ENCODE results near the gene CADPS. TPM values are rescaled to one million over a fixed set of nuclear protein-coding genes. Genes with fewer than 3 reads are reported as not detected.

The CADPS gene
- polyA plus RNA-seq, 2 of the 4 experiments (the other 2 are of a cell fraction), result not detected

DNA sequence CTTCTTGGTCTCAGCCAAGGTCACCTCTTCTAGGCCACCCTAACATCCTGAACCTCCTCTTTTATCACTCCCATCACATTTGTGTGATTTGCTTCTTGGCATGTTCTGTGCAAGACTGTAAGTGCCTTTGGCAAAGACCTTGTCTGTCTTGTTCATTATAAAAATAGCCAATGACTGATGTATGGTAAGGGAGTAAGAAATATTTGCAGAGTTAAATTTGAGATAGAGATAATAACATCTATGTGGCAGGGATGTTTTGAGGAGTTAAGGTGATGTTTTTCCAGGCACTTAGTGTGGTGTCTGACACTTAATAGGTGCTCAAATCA, 202.3 kb downstream of the CADPS start (continued):
- TF ChIP-seq, protein P1, sequence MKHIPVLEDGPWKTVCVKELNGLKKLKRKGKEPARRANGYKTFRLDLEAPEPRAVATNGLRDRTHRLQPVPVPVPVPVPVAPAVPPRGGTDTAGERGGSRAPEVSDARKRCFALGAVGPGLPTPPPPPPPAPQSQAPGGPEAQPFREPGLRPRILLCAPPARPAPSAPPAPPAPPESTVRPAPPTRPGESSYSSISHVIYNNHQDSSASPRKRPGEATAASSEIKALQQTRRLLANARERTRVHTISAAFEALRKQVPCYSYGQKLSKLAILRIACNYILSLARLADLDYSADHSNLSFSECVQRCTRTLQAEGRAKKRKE (CRISPR knock-in tag; IDR thresholded peaks at IDR 0.05; ENCODE audit: low read depth), result no peak
- no peak for TF ChIP-seq HOXB5 (CRISPR knock-in tag; IDR thresholded peaks at IDR 0.05)
- no peak for TF ChIP-seq TP53 (CRISPR knock-in tag; IDR thresholded peaks at IDR 0.05)
- no peak for TF ChIP-seq RAD21 (conservative IDR thresholded peaks at IDR 0.05 in 1 of 2, IDR thresholded peaks at IDR 0.05 in 1 of 2)
- no peak for TF ChIP-seq ZNF302 (CRISPR knock-in tag; IDR thresholded peaks at IDR 0.05)

DNA sequence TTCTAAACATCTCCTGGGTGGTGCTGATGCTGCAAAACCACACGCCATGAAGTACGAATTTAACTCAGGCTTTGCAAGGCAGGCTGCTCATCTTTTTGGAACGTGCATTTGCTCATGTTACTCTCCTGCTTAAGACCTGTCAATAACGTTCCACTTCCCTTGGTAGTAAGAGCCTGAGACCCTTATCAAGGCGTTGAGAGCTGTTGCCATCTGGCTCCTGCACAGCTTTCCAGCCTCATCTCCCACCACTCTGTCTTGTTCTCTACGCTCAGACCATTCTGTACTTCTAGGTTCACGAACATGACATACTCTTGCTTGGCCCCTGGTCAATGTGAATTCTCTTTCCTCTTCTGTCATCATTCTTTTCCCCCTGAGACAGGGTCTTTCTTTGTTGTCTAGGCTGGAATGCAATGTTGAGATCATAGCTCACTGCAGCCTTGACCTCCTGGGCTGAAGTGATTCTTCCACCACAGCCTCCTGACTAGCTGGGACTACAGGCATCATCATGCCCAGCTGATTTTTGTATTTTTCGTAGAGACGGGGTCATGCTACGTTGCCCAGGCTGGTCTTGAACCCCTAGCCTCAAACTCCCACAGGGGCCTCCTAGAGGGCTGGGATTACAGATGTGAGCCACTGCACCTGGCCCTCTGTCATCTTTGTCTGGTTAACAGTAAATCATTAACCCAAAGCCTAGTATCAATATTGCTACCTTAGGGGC, 202.8 kb downstream of the CADPS start:
- ATAC-seq, result no peak
- Histone ChIP-seq H3K27ac (no peak overlapping the region), H3K4me2 (no peak overlapping the region), H3K9me3 (no peaks in the 10 kb centered on the region), H3K4me1 (no peaks in the 10 kb centered on the region), H3K4me3 (no peak overlapping the region)
- ChIA-PET POLR2A (no interaction called here), CTCF (no interaction called here)
- TF ChIP-seq KDM1A (IDR thresholded peaks at IDR 0.05; ENCODE audit: low read depth) (no peak), HDAC2 (IDR thresholded peaks at IDR 0.05) (no peak), CEBPB (IDR thresholded peaks at IDR 0.05) (no peak), ZC3H11A (IDR thresholded peaks at IDR 0.05) (no peak), ZNF302 (CRISPR knock-in tag; IDR thresholded peaks at IDR 0.05) (no peak), EP300 (IDR thresholded peaks at IDR 0.05) (no peak), CBX2 (IDR thresholded peaks at IDR 0.05; ENCODE audit: borderline replicate concordance, low read depth) (no peak), RARB (CRISPR knock-in tag; IDR thresholded peaks at IDR 0.05) (no peak), KDM5A (IDR thresholded peaks at IDR 0.05) (no peak), POLR2A (IDR thresholded peaks at IDR 0.05; ENCODE audit: low read length) (no peak), NPAS2 (CRISPR knock-in tag; IDR thresholded peaks at IDR 0.05; ENCODE audit: borderline replicate concordance) (no peak), MAFK (IDR thresholded peaks at IDR 0.05; ENCODE audit: partially characterized antibody) (no peak)
- TF ChIP-seq, protein P2, sequence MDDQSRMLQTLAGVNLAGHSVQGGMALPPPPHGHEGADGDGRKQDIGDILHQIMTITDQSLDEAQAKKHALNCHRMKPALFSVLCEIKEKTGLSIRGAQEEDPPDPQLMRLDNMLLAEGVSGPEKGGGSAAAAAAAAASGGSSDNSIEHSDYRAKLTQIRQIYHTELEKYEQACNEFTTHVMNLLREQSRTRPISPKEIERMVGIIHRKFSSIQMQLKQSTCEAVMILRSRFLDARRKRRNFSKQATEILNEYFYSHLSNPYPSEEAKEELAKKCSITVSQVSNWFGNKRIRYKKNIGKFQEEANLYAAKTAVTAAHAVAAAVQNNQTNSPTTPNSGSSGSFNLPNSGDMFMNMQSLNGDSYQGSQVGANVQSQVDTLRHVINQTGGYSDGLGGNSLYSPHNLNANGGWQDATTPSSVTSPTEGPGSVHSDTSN (IDR thresholded peaks at IDR 0.05), result no peak
- TF ChIP-seq, protein P3, sequence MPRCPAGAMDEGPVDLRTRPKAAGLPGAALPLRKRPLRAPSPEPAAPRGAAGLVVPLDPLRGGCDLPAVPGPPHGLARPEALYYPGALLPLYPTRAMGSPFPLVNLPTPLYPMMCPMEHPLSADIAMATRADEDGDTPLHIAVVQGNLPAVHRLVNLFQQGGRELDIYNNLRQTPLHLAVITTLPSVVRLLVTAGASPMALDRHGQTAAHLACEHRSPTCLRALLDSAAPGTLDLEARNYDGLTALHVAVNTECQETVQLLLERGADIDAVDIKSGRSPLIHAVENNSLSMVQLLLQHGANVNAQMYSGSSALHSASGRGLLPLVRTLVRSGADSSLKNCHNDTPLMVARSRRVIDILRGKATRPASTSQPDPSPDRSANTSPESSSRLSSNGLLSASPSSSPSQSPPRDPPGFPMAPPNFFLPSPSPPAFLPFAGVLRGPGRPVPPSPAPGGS (IDR thresholded peaks at IDR 0.05), result no peak
- DNase-seq (ENCODE audit: low read depth in 1 of 2, low spot score in 1 of 2), result no peak
- 8% methylated on average over 10 of the region's 10 CpGs for WGBS (ENCODE audit: missing lambda C conversion rate)
- FAIRE-seq, result no peak

DNA sequence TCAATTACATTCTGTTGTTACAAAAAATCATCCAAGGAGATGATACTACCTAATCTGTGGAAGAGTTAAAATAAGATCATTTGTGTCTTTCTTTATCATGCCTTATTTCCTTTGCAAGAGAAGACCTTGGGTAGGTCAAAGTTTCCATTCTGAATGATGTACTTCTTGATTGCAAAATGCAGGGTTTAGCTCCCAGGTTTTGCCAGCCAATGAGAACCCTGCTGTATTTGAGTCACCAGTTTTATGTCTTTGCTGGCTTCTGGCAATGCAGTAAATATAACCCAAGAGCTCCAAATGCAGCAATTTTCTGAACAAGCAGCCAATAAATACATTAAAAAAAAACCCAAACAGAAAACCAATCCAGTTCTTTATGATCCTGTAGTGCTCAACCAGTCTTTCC, 204.9 kb downstream of the CADPS start:
- Histone ChIP-seq H3K4me2 (no peak overlapping the region), H3K27ac (no peak overlapping the region), H3K4me3 (no peak overlapping the region), H3K9me3 (no peaks in the 10 kb centered on the region), H3K4me1 (no peaks in the 10 kb centered on the region)
- FAIRE-seq (no peak), DNase-seq (ENCODE audit: low read depth in 1 of 2, low spot score in 1 of 2) (no peak), ATAC-seq (no peak)
- TF ChIP-seq, protein P3 (IDR thresholded peaks at IDR 0.05), result no peak
- TF ChIP-seq ZSCAN20 (CRISPR knock-in tag; IDR thresholded peaks at IDR 0.05) (no peak), TFCP2L1 (CRISPR knock-in tag; IDR thresholded peaks at IDR 0.05) (no peak), CHD4 (IDR thresholded peaks at IDR 0.05; ENCODE audit: borderline replicate concordance) (no peak), FOSB (CRISPR knock-in tag; IDR thresholded peaks at IDR 0.05) (no peak), NR3C1 (IDR thresholded peaks at IDR 0.05) (no peak), RAD21 (conservative IDR thresholded peaks at IDR 0.05 in 1 of 2, IDR thresholded peaks at IDR 0.05 in 1 of 2) (no peak), SMC3 (IDR thresholded peaks at IDR 0.05) (no peak), KDM5A (IDR thresholded peaks at IDR 0.05) (no peak)
- TF ChIP-seq, protein P2 (IDR thresholded peaks at IDR 0.05), result no peak
- TF ChIP-seq, protein P4, sequence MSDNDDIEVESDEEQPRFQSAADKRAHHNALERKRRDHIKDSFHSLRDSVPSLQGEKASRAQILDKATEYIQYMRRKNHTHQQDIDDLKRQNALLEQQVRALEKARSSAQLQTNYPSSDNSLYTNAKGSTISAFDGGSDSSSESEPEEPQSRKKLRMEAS (IDR thresholded peaks at IDR 0.05), result no peak
- ChIA-PET POLR2A (no interaction called here), CTCF (no interaction called here)

Measured in A549 (cell line).